Heart left ventricle (tissue), 13 donors: ENCODE measurements around the gene TBC1D20.
"Not testable (repeated sequence)": the region's sequence is repeated elsewhere in the genome, so short reads cannot be mapped to it uniquely, and the experiment has no call there.

ENCODE experiments used
- CTCF ChIP-seq, 12 donors: fragments of 200-600 bp; sonication (generic) in 4 of 12; IDR thresholded peaks; one replicate each; pipeline versions ENCODE4 v1.5.0 to v1.8.0; 2018 to 2022; ENCODE audit warnings: antibody characterized with exemption in 12 of 12, mild to moderate bottlenecking in 5 of 12
- POLR2A ChIP-seq, 2 donors: fragments of 450-650 bp; IDR thresholded peaks; one replicate each; pipeline ENCODE4 v1.6.1; 2017; ENCODE audit warnings: antibody characterized with exemption in 2 of 2, mild to moderate bottlenecking in 2 of 2, moderate library complexity in 2 of 2
- donor health status: ischemic (EF 13 %, LVEDD 7.1; RV severe dilation, severe dysfunction).
- donor health status: DM: no; HTN: yes; CAD: no.
- donor health status: DM: no; HTN: no; CAD: no.
- donor health status: ischemic (EF 25% LVEDD 6.9; RV normal size, moderate dysfunction).
- donor health status: ischemic (EF 25% LVEDD 5.7; RV mildly dilated, moderate dysfunction).
- donor health status: ischemic (EF 35%, LVEDD 5.7; RV mildly dilated, moderate dysfunction).
- donor health status: nonischemic (EF 11% LVEDD 7.7; RV severe dilation, severe dysfunction).
- donor health status: DM: yes; HTN: yes; CAD: no.
- donor health status: PGD.
- donor health status: ischemic (EF 29% LVEDD 5.4; RV normal size, mild dysfunction).
- donor health status: nonischemic (EF 23%, LVEDD 6.1; RV moderate dilation, normal function).

DNA sequence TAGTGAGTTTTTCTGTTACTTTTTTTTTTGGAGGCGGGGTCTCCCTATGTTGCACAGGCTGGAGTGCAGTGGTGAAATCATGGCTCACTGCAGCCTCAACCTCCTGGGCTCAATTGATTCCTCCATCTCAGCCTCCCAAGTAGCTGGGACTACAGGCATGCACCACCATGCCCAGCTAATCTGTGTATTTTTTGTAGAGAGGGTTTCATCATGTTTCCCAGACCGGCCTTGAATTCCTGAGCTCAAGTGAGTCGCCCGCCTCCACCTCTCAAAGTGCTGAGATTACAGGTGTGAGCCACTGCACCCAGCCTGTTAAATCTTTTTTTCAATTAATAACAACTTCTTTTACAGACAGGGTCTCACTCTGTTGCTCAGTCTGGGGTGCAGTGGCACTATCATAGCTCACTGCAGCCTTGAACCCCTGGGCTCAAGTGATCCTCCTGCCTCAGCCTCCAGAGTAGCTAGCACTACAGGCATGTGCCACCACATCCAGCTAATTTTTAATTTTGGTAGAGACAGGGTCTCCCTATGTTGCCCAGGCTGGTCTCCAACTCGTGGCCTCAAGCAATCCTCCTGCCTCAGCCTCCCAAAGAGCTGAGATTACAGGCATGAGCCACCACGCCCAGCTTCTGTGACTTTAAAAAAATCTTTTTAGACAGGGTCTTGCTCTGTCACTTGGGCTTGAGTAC lies 14.4 kb upstream of the TBC1D20 start:
- not testable (repeated sequence) for TF ChIP-seq CTCF, POLR2A (IDR thresholded peaks at IDR 0.05)
